Brain microvascular endothelial cell (primary cell): ENCODE results near the gene ERFL.
A peak's percentile ranks its signal among the peaks of the same experiment; 100 is the strongest.

Source experiments
- DNase-seq: peaks from one replicate; pipeline ENCODE4 v3.0.0-alpha.2; 2020
- H3K27ac ChIP-seq: fragments of 250-450 bp; sonication (Bioruptor Pico); 2 replicates; pipeline ENCODE4 v1.5.1; 2020; ENCODE audit warnings: mild to moderate bottlenecking, moderate library complexity
- H3K27me3 ChIP-seq: fragments of 250-450 bp; sonication (Bioruptor Pico); replicated peaks from 2 replicates; pipeline ENCODE4 v1.5.1; 2020; ENCODE audit warnings: mild to moderate bottlenecking
- H3K36me3 ChIP-seq: fragments of 250-450 bp; sonication (Bioruptor Pico); replicated peaks from 2 replicates; pipeline ENCODE4 v1.5.1; 2020; ENCODE audit warnings: mild to moderate bottlenecking
- H3K4me3 ChIP-seq: 2 replicates; pipeline ENCODE4 v1.5.1; 2011; ENCODE audit warnings: low read depth, mild to moderate bottlenecking, control low read depth, low read length, moderate library complexity
- CTCF ChIP-seq: IDR thresholded peaks from 2 replicates; pipeline ENCODE4 v1.5.1; 2011; ENCODE audit warnings: low read depth, mild to moderate bottlenecking, moderate library complexity, low read length, control low read depth, inconsistent platforms; ENCODE audit errors: missing control alignments
- in situ Hi-C: cut with HindIII; loops from 2 replicates; pipeline ENCODE4 v1.10.0; 2017; ENCODE audit warnings: low sequenced_read_pairs, low pct_ligation_motif_present

Gene ERFL

DNA sequence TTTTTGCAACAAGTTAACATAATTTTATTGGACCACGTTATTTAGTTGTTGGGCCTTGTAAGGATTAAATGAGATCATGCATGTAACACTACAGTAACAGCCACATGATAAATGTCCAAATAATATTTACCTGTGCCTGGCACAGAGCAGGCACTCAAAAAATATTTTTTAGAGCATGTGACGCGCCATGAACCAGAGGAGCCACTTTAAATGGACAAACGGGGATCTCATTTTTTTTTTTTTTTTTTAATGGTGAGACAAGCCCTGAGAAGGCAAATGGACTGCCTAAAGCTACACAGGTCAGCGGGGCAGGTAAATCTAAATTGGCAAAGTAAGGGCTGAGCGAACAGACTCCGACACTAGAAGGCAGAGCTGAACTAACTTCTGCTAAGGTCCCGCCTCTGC lies 69.0 kb downstream of the ERFL start:
- peaks cover 35% of the 10 kb centered on the region for H3K36me3 ChIP-seq
- H3K27me3 ChIP-seq, result no peaks in the 10 kb centered on the region
- no peak for DNase-seq
- no peak overlapping the region for H3K27ac ChIP-seq
- in situ Hi-C loops, result no loop called here
- H3K4me3 ChIP-seq, result peak overlapping the region; percentile 47
- TF ChIP-seq CTCF, result no peak
